HG02588 (cell line): ENCODE data around the gene SSBP1.
"Not testable (repeated sequence)": the region's sequence is repeated elsewhere in the genome, so short reads cannot be mapped to it uniquely, and the experiment has no call there.

Experiments
- ATAC-seq: cut with Tn5 transposase; IDR thresholded peaks from one replicate; pipeline ENCODE4 v1.9.1; 2021; ENCODE audit warnings: mild to moderate bottlenecking, moderate library complexity; ENCODE audit not compliant: unreplicated experiment

The SSBP1 gene

GRCh38 chr7:141763797-141764196 lies 25.6 kb downstream of the SSBP1 start, which contains the start of gene TAS2R3:
TAS2R3 (plus strand) TSS chr7:141764097; CDS start chr7:141764159, 62 bp downstream.
- no peak for ATAC-seq

DNA sequence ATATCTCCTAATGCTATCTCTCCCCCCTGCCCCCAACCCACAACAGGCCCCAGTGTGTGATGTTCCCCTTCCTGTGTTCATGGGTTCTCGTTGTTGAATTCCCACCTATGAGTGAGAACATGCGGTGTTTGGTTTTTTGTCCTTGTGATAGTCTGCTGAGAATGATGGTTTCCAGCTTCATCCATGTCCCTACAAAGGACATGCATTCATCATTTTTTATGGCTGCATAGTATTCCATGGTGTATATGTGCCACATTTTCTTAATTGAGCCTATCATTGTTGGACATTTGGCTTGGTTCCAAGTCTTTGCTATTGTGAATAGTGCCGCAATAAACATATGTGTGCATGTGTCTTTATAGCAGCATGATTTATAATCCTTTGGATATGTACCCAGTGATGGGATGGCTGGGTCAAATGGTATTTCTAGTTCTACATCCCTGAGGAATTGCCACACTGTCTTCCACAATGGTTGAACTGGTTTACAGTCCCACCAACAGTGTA lies 32.0 kb downstream of the SSBP1 start:
- ATAC-seq: not testable (repeated sequence)

DNA sequence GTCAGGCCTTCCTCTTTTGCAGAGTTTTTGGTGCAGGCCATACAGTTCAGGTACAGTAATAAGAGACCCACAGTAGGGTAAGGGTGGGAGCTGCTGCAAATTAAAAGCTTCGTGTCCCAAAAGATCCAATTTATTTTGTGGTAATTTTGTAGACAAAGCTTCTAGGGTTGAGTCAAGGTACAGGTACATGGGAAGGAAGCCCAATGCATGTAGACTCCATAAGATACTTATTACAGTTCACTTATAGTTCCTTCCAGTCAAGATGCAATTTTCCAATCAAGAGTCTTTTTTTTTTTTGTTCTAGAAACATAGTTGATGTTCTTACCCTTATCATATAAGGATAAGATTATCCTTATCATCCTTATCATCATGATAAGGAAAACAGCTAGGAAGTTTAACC lies 38.2 kb downstream of the SSBP1 start, which contains the start of gene TAS2R4:
TAS2R4 (plus strand) TSS at position 301 of the 400 bp plus-strand sequence. CDS start 1,815 bp downstream, outside the sequence.
- ATAC-seq: no peak

GRCh38 chr7:141785706-141786552 lies 47.8 kb downstream of the SSBP1 start:
- no peak for ATAC-seq

GRCh38 chr7:141788296-141788695 lies 50.1 kb downstream of the SSBP1 start:
- ATAC-seq: no peak

DNA sequence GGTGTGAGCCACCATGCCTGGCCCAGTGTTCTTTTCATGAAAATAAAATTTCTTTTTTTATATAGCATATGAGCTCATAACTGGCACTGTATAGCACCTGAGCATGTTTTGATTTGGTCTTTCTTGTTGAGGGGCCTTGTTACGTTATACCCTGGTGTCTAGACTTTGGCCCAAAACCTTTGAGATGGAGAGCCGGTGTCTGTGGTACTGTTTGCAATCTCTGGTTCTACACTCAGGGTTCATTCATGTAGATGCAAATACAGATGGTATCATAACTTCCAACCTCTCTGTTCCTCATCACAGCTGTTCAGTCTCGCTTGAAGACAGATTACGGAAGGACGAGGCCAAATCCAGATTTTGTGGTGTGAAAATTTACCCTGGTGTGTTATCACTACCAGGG lies 51.8 kb downstream of the SSBP1 start, which contains the start of gene TAS2R5:
TAS2R5 (plus strand) TSS at position 301 of the 400 bp plus-strand sequence. CDS start 145 bp downstream, outside the sequence.
- ATAC-seq: no peak

DNA sequence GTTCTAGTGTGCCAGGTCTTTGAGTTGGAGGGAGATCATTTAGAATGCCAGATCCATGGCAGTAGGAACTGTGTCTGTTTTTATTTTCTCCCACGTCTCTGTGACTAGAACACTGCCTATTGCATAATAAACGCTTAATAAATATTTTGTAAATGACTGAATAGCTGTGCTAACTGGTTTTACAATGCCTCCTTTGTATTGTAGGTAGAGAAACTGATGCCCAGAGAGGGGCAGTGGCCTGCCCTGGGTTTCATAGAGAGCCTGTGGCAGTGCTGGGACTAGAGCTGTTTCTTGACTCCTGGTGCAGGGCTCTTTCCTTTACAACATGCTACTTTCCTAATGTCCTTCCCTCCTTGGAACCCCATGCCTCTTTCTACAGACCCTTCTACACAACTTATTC lies 54.4 kb downstream of the SSBP1 start:
- ATAC-seq: no peak
